K562 (cell line): ENCODE data around the gene RGS8. TPM values are rescaled to one million over a fixed set of nuclear protein-coding genes. Genes with fewer than 3 reads are reported as not detected.

Experiments used
- ATAC-seq: fragments of 200-7000 bp; cut with Tn5 transposase; 3 replicates; pipeline ENCODE4 v1.9.1; 2020; ENCODE audit warnings: moderate library complexity
- BruUV-seq: library from RNA; stranded (reverse); fragments of 400-500 nt; replicated peaks from 2 replicates; lab custom pipeline; 2021; lab: Mats Ljungman, UMichigan
- CTCF ChIA-PET: fragments of 300-600 bp; formaldehyde crosslinking; extraction: SDS; loops from one replicate; lab custom pipeline; 2021; ENCODE audit warnings: low intra/inter-chr PET ratio; lab: Yijun Ruan, JAX
- POLR2A ChIA-PET: fragments of 300-600, 350-650 bp; sonication (Branson Sonifier 250); formaldehyde crosslinking; extraction: SDS; loops from one replicate; lab custom pipeline; 2021; ENCODE audit warnings: antibody characterized with exemption, inconsistent platforms; lab: Yijun Ruan, JAX
- DNase-seq, 4 experiments: peaks; one replicate each; pipeline versions ENCODE4 v3.0.0 to v3.0.0-alpha.2; 2011 to 2018; ENCODE audit warnings: low spot score in 3 of 4, mixed read lengths in 3 of 4; ENCODE audit errors: extremely low read depth in 1 of 4
- FAIRE-seq: peaks from 2 replicates; lab custom pipeline; 2011; peaks lifted over from hg19 to GRCh38; lab: Jason Lieb, UNC
- H2AFZ ChIP-seq: 2 replicates; pipeline ENCODE4 v1.6.0; 2011; ENCODE audit warnings: low read depth, low read length, control low read depth, inconsistent platforms
- H3K27ac ChIP-seq: fragments of 200-600 bp; 3 replicates; pipeline ENCODE4 v1.8.0; 2011; ENCODE audit warnings: low read depth, mild to moderate bottlenecking, control low read depth, inconsistent platforms, low read length, moderate library complexity, mixed read lengths; ENCODE audit errors: extremely low read depth
- H3K27me3 ChIP-seq, 2 experiments: fragments of 300-600 bp in 1 of 2; 2 replicates in 1 of 2; 3 replicates in 1 of 2; pipeline versions ENCODE4 v1.6.0 to v1.8.0; 2011; ENCODE audit warnings: inconsistent platforms in 2 of 2, low read length in 2 of 2, mild to moderate bottlenecking in 1 of 2, mixed read lengths in 1 of 2, moderate library complexity in 1 of 2; ENCODE audit not compliant: control insufficient read depth in 2 of 2, insufficient read depth in 2 of 2
- H3K36me3 ChIP-seq: fragments of 300-600 bp; 3 replicates; pipeline ENCODE4 v1.8.0; 2011; ENCODE audit warnings: mild to moderate bottlenecking, low read length, inconsistent platforms; ENCODE audit not compliant: control insufficient read depth, insufficient read depth
- H3K4me1 ChIP-seq, 2 experiments: fragments of 200-600 bp in 1 of 2; replicated peaks in 1 of 2; 2 replicates in 1 of 2; 3 replicates in 1 of 2; pipeline versions ENCODE4 v1.5.1 to v1.8.0; 2011; ENCODE audit warnings: inconsistent platforms in 2 of 2, low read length in 2 of 2, mild to moderate bottlenecking in 1 of 2, mixed read lengths in 1 of 2, moderate library complexity in 1 of 2; ENCODE audit not compliant: control insufficient read depth in 2 of 2, insufficient read depth in 2 of 2
- H3K4me2 ChIP-seq: 2 replicates; pipeline ENCODE4 v1.6.1; 2011; ENCODE audit warnings: low read length, control low read depth, inconsistent platforms, mixed read lengths; ENCODE audit not compliant: insufficient read depth
- H3K4me3 ChIP-seq: fragments of 200-600 bp; sonication (generic), shearing (Covaris generic); 2 replicates; pipeline ENCODE4 v1.5.1; 2016; ENCODE audit warnings: control low read depth, inconsistent platforms
- H3K79me2 ChIP-seq: fragments of 200-600 bp; 3 replicates; pipeline ENCODE4 v1.8.0; 2011; ENCODE audit warnings: low read length, inconsistent platforms; ENCODE audit not compliant: control insufficient read depth, insufficient read depth
- H3K9ac ChIP-seq, 2 experiments: 2 replicates each; pipeline versions ENCODE4 v1.6.0 to v1.6.1; 2011; ENCODE audit warnings: low read depth in 2 of 2, low read length in 2 of 2, control low read depth in 1 of 2, inconsistent platforms in 1 of 2, mild to moderate bottlenecking in 1 of 2, mixed read lengths in 1 of 2; ENCODE audit not compliant: insufficient read depth in 1 of 2
- H3K9me1 ChIP-seq: one replicate; pipeline ENCODE4 v1.6.0; 2011; ENCODE audit warnings: inconsistent platforms, mild to moderate bottlenecking, low read length, moderate library complexity; ENCODE audit not compliant: control insufficient read depth, insufficient read depth
- H3K9me3 ChIP-seq: replicated peaks from 2 replicates; pipeline ENCODE4 v1.5.1; 2011; ENCODE audit warnings: low read depth, low read length, inconsistent platforms; ENCODE audit not compliant: control insufficient read depth, insufficient read depth
- H4K20me1 ChIP-seq: replicated peaks from 2 replicates; pipeline ENCODE4 v1.6.1; 2011; ENCODE audit warnings: low read length, inconsistent platforms, mixed read lengths; ENCODE audit not compliant: control insufficient read depth, insufficient read depth
- AFF4 ChIP-seq: sonication (generic); formaldehyde crosslinking; IDR thresholded peaks from 2 replicates; pipeline ENCODE4 v1.8.0; 2023; ENCODE audit warnings: mild to moderate bottlenecking, missing genetic modification reagents
- MAFF ChIP-seq: IDR thresholded peaks from 2 replicates; pipeline ENCODE4 v1.6.1; 2012; ENCODE audit warnings: low read length, improper control_type of control experiment
- MEIS2 ChIP-seq: fragments of 450-650 bp; IDR thresholded peaks from 2 replicates; pipeline ENCODE4 v1.6.1; 2014; ENCODE audit warnings: mild to moderate bottlenecking; ENCODE audit not compliant: partially characterized antibody
- NR3C1 ChIP-seq: sonication (generic); formaldehyde crosslinking; IDR thresholded peaks from 2 replicates; pipeline ENCODE4 v1.8.1; 2022; ENCODE audit warnings: missing genetic modification reagents
- ZC3H4 ChIP-seq: sonication (generic); formaldehyde crosslinking; IDR thresholded peaks from 2 replicates; pipeline ENCODE4 v1.9.0; 2021; ENCODE audit warnings: missing genetic modification reagents, borderline replicate concordance
- ZNF274 ChIP-seq: IDR thresholded peaks from 2 replicates; pipeline ENCODE4 v1.6.1; 2011; ENCODE audit warnings: low read depth, mild to moderate bottlenecking, low read length, moderate library complexity, borderline replicate concordance
- WGBS: fragments of 100-300 bp; shearing (Covaris generic); methylation state at CpG from one replicate; pipeline ENCODE4 v1.1.6; 2016; ENCODE audit warnings: low coverage, mixed read lengths; ENCODE audit not compliant: insufficient coverage; ENCODE audit errors: missing lambda C conversion rate; 5-methylcytosine and 5-hydroxymethylcytosine counted together
- in situ Hi-C: fragments of 300-500 bp; cut with MboI; formaldehyde crosslinking; loops from 4 replicates; pipeline ENCODE4 v1.15.0; 2018; ENCODE audit warnings: inconsistent platforms, mixed read lengths
- intact Hi-C: fragments of 100-400 bp; cut with micrococcal nuclease; formaldehyde crosslinking; loops from 2 replicates; pipeline ENCODE4 v1.14.2; 2022
- polyA plus RNA-seq, 8 experiments: library from polyadenylated mRNA; depleted of rRNA in 4 of 8; stranded (reverse) in 5 of 8; unstranded in 3 of 8; fragments of >200 nt; fragmentation: Nextera tagmentation in 2 of 8; fragmentation: Illumina TruSeq in 1 of 8; extraction: Ambion mirVana in 2 of 8; extraction: Trizol in 1 of 8; gene quantifications; 2 replicates each; pipeline versions ENCODE4 v1.2.1 to v1.2.3, GENCODE V29; 2011 to 2014; ENCODE audit warnings: inconsistent platforms in 1 of 8, missing spikeins in 1 of 8
- total RNA-seq, 7 experiments: library from RNA; depleted of rRNA in 6 of 7; stranded (reverse); fragments of >200 nt in 6 of 7; fragmentation: Illumina TruSeq in 2 of 7; extraction: Trizol in 2 of 7; gene quantifications; 2 replicates each; pipeline versions ENCODE4 v1.2.1 to v1.2.3, GENCODE V29; 2011 to 2021; ENCODE audit warnings: low replicate concordance in 1 of 7

RGS8 gene
- total and polyA plus RNA-seq, 9 of the 15 experiments (the other 6 are each of a cell fraction or from before 2014, with no cell fraction given), result not detected

GRCh38 chr1:182724215-182724614 is 39.8 kb upstream of the RGS8 start (continued):
- peak; percentile 40 for TF ChIP-seq MAFF

- no peak for ATAC-seq
- no peaks in the 10 kb centered on the region for H3K36me3 ChIP-seq
- ChIA-PET CTCF (no interaction called here), POLR2A (no interaction called here)
- FAIRE-seq, result no peak
- no peak overlapping the region for H3K4me2 ChIP-seq
- peaks cover 7 to 9% of the 10 kb centered on the region in 2 experiments; a peak in 4 of 5 replicates for H3K27me3 ChIP-seq
- intact Hi-C loops, result no loop called here
- no peak overlapping the region for H3K27ac ChIP-seq
- no TSS peak for BruUV-seq
- H3K9me3 ChIP-seq, result no peaks in the 10 kb centered on the region
- 0% methylated on average over 2 of the region's 2 CpGs for WGBS
- H2AFZ ChIP-seq, result no peak overlapping the region
- H3K9ac ChIP-seq, result no peak overlapping the region
- no peaks in the 10 kb centered on the region for H4K20me1 ChIP-seq
- in situ Hi-C loops, result no loop called here
- no peak overlapping the region for H3K4me3 ChIP-seq
- no peaks in the 10 kb centered on the region for H3K79me2 ChIP-seq
- H3K4me1 ChIP-seq, result no peaks in the 10 kb centered on the region
- H3K9me1 ChIP-seq, result no peaks in the 10 kb centered on the region
- no peak for DNase-seq
- no peak for TF ChIP-seq AFF4 (CRISPR knock-in tag)
- no peak for TF ChIP-seq NR3C1 (CRISPR knock-in tag)
- no peak for TF ChIP-seq ZNF274
- no peak for TF ChIP-seq MEIS2
- no peak for TF ChIP-seq ZC3H4 (CRISPR knock-in tag)
Measured at GRCh38 chr1:182723200-182723599, 38.8 kb upstream of the RGS8 start.
